Activated T-cell treated with anti-CD3 and anti-CD28 coated beads, Interleukin-2, amount 50 U/mL, for 72 hours (primary cell): ENCODE data around the gene DAB2. TPM values are rescaled to one million over a fixed set of nuclear protein-coding genes. Genes with fewer than 3 reads are reported as not detected.
A peak's percentile ranks its signal among the peaks of the same experiment; 100 is the strongest.

Experiments
- ATAC-seq, 2 donors: fragments of 150-1000 bp; cut with Tn5 transposase; replicated peaks in 1 of 2; 2 replicates each; pipeline ENCODE4 v1.10.0; 2021; ENCODE audit warnings: moderate library complexity in 2 of 2, mild to moderate bottlenecking in 1 of 2
- DNase-seq, 2 donors: peaks; one replicate each; pipeline ENCODE4 v3.0.0; 2021 to 2022; ENCODE audit warnings: mixed read lengths in 1 of 2
- H3K27ac Mint-ChIP-seq: one replicate; pipeline ENCODE4 v1.8.0; 2022; ENCODE audit warnings: mild to moderate bottlenecking, moderate library complexity, mixed read lengths
- H3K27me3 Mint-ChIP-seq: one replicate; pipeline ENCODE4 v1.8.0; 2022; ENCODE audit warnings: low read depth, mixed read lengths
- H3K36me3 Mint-ChIP-seq, 2 donors: one replicate each; pipeline ENCODE4 v1.8.0; 2022; ENCODE audit warnings: mixed read lengths in 2 of 2, mild to moderate bottlenecking in 1 of 2; ENCODE audit not compliant: insufficient read depth in 2 of 2
- H3K4me1 Mint-ChIP-seq: one replicate; pipeline ENCODE4 v1.8.0; 2022; ENCODE audit warnings: low read depth, mixed read lengths
- H3K4me3 Mint-ChIP-seq, 2 donors: one replicate each; pipeline ENCODE4 v1.8.0; 2022; ENCODE audit warnings: mild to moderate bottlenecking in 2 of 2, mixed read lengths in 2 of 2, moderate library complexity in 2 of 2
- H3K9me3 Mint-ChIP-seq, 2 donors: one replicate each; pipeline ENCODE4 v1.8.0; 2022; ENCODE audit warnings: mixed read lengths in 2 of 2
- total RNA-seq, 2 donors: library from RNA; stranded (reverse); gene quantifications; one replicate each; pipeline ENCODE4 v1.2.3, GENCODE V29; 2022

DAB2 gene
- not detected for total RNA-seq

GRCh38 chr5:39424736-39425637 lies at the start of gene DAB2:
DAB2 (minus strand) TSS chr5:39424980; CDS start chr5:39394320, 30,660 bp downstream.
- Mint-ChIP-seq H3K4me1 (peaks cover 13% of the 10 kb centered on the region), H3K9me3 (no peaks in the 10 kb centered on the region), H3K4me3 (peak within 1 kb of the TSS; percentile 89 to 94), H3K27me3 (peaks cover 36% of the 10 kb centered on the region), H3K27ac (no peak within 1 kb of the TSS), H3K36me3 (no peaks in the 10 kb centered on the region)
- DNase-seq (peak; percentile 50 to 54), ATAC-seq (peak; percentile 87 to 90)

GRCh38 chr5:39473156-39473775 lies 48.5 kb upstream of the DAB2 start:
- Mint-ChIP-seq H3K36me3 (no peaks in the 10 kb centered on the region), H3K4me3 (no peak overlapping the region), H3K27ac (no peak overlapping the region), H3K4me1 (no peaks in the 10 kb centered on the region), H3K27me3 (peaks cover 9% of the 10 kb centered on the region), H3K9me3 (no peaks in the 10 kb centered on the region)
- no peak for ATAC-seq
- DNase-seq, result no peak

GRCh38 chr5:39471836-39472508 lies 47.2 kb upstream of the DAB2 start:
- peaks cover 9% of the 10 kb centered on the region for H3K27me3 Mint-ChIP-seq
- no peak overlapping the region for H3K4me3 Mint-ChIP-seq
- no peak overlapping the region for H3K27ac Mint-ChIP-seq
- H3K9me3 Mint-ChIP-seq, result no peaks in the 10 kb centered on the region
- ATAC-seq (no peak), DNase-seq (no peak)
- no peaks in the 10 kb centered on the region for H3K4me1 Mint-ChIP-seq
- no peaks in the 10 kb centered on the region for H3K36me3 Mint-ChIP-seq

- Mint-ChIP-seq H3K27me3 (peaks cover 9% of the 10 kb centered on the region), H3K36me3 (no peaks in the 10 kb centered on the region), H3K9me3 (no peaks in the 10 kb centered on the region), H3K4me3 (no peak overlapping the region), H3K4me1 (no peaks in the 10 kb centered on the region), H3K27ac (no peak overlapping the region)
- ATAC-seq (no peak), DNase-seq (no peak)
Observed at GRCh38 chr5:39470811-39471210, 46.0 kb upstream of the DAB2 start.

GRCh38 chr5:39469777-39470415 lies 45.1 kb upstream of the DAB2 start:
- Mint-ChIP-seq H3K9me3 (no peaks in the 10 kb centered on the region), H3K4me3 (no peak overlapping the region), H3K36me3 (no peaks in the 10 kb centered on the region), H3K4me1 (no peaks in the 10 kb centered on the region), H3K27me3 (peaks cover 9% of the 10 kb centered on the region), H3K27ac (no peak overlapping the region)
- ATAC-seq (no peak), DNase-seq (no peak)

GRCh38 chr5:39469176-39469575 lies 44.4 kb upstream of the DAB2 start:
- no peaks in the 10 kb centered on the region for H3K9me3 Mint-ChIP-seq
- H3K27me3 Mint-ChIP-seq, result peaks cover 9% of the 10 kb centered on the region
- no peak overlapping the region for H3K27ac Mint-ChIP-seq
- H3K36me3 Mint-ChIP-seq, result no peaks in the 10 kb centered on the region
- DNase-seq (no peak), ATAC-seq (no peak)
- H3K4me3 Mint-ChIP-seq, result no peak overlapping the region
- no peaks in the 10 kb centered on the region for H3K4me1 Mint-ChIP-seq

- Mint-ChIP-seq H3K4me3 (no peak overlapping the region), H3K36me3 (no peaks in the 10 kb centered on the region), H3K9me3 (no peaks in the 10 kb centered on the region), H3K4me1 (no peaks in the 10 kb centered on the region), H3K27me3 (peaks cover 13% of the 10 kb centered on the region), H3K27ac (no peak overlapping the region)
- ATAC-seq (no peak), DNase-seq (no peak)
Observed at GRCh38 chr5:39466846-39467245, 42.1 kb upstream of the DAB2 start.

- H3K36me3 Mint-ChIP-seq, result no peaks in the 10 kb centered on the region
- no peaks in the 10 kb centered on the region for H3K4me1 Mint-ChIP-seq
- DNase-seq (no peak), ATAC-seq (no peak)
- no peak overlapping the region for H3K4me3 Mint-ChIP-seq
- no peaks in the 10 kb centered on the region for H3K9me3 Mint-ChIP-seq
- no peak overlapping the region for H3K27ac Mint-ChIP-seq
- peaks cover 6% of the 10 kb centered on the region for H3K27me3 Mint-ChIP-seq
Observed at GRCh38 chr5:39465843-39466242, 41.1 kb upstream of the DAB2 start.

- no peaks in the 10 kb centered on the region for H3K4me1 Mint-ChIP-seq
- H3K27ac Mint-ChIP-seq, result no peak overlapping the region
- H3K9me3 Mint-ChIP-seq, result no peaks in the 10 kb centered on the region
- no peaks in the 10 kb centered on the region for H3K36me3 Mint-ChIP-seq
- H3K27me3 Mint-ChIP-seq, result peaks cover 6% of the 10 kb centered on the region
- ATAC-seq (no peak), DNase-seq (no peak)
- no peak overlapping the region for H3K4me3 Mint-ChIP-seq
Observed at GRCh38 chr5:39465097-39465496, 40.3 kb upstream of the DAB2 start.

- Mint-ChIP-seq H3K27me3 (peaks cover 7% of the 10 kb centered on the region), H3K36me3 (no peaks in the 10 kb centered on the region), H3K27ac (no peak overlapping the region), H3K4me1 (no peaks in the 10 kb centered on the region), H3K9me3 (no peaks in the 10 kb centered on the region), H3K4me3 (no peak overlapping the region)
- DNase-seq (no peak), ATAC-seq (no peak)
Observed at GRCh38 chr5:39464088-39464487, 39.3 kb upstream of the DAB2 start.

- ATAC-seq (no peak), DNase-seq (no peak)
- no peaks in the 10 kb centered on the region for H3K4me1 Mint-ChIP-seq
- peaks cover 0 to 1% of the 10 kb centered on the region in 2 donors for H3K36me3 Mint-ChIP-seq
- H3K4me3 Mint-ChIP-seq, result no peak overlapping the region
- no peaks in the 10 kb centered on the region for H3K9me3 Mint-ChIP-seq
- no peak overlapping the region for H3K27ac Mint-ChIP-seq
- H3K27me3 Mint-ChIP-seq, result peaks cover 21% of the 10 kb centered on the region
Observed at GRCh38 chr5:39462211-39462610, 37.4 kb upstream of the DAB2 start.

GRCh38 chr5:39461007-39461682 lies 36.4 kb upstream of the DAB2 start:
- DNase-seq (no peak), ATAC-seq (no peak)
- Mint-ChIP-seq H3K4me3 (no peak overlapping the region), H3K27me3 (peaks cover 28% of the 10 kb centered on the region), H3K27ac (peak overlapping the region; percentile 47), H3K9me3 (no peaks in the 10 kb centered on the region), H3K36me3 (peaks cover 0 to 1% of the 10 kb centered on the region in 2 donors), H3K4me1 (no peaks in the 10 kb centered on the region)
